Right cardiac atrium (tissue), 5 donors: ENCODE measurements around the gene TLX2. TPM values are rescaled to one million over a fixed set of nuclear protein-coding genes. Genes with fewer than 3 reads are reported as not detected.
A peak's percentile ranks its signal among the peaks of the same experiment; 100 is the strongest.
"Not testable (repeated sequence)": the region's sequence is repeated elsewhere in the genome, so short reads cannot be mapped to it uniquely, and the experiment has no call there.

Source experiments
- ATAC-seq, 2 donors: fragments of 200-7000 bp; cut with Tn5 transposase; one replicate each; pipeline versions ENCODE4 v1.8.0 to v1.9.1; 2020; ENCODE audit warnings: moderate library complexity in 2 of 2, mild to moderate bottlenecking in 1 of 2
- DNase-seq, 3 donors: peaks; one replicate each; pipeline ENCODE4 v3.0.0-alpha.2; 2020
- H3K27ac ChIP-seq: one replicate; pipeline ENCODE4 v1.5.1; 2013; ENCODE audit warnings: mild to moderate bottlenecking, low read length, control low read depth, moderate library complexity
- H3K27me3 ChIP-seq: one replicate; pipeline ENCODE4 v1.6.1; 2013; ENCODE audit not compliant: control insufficient read depth, insufficient read depth
- H3K4me1 ChIP-seq: one replicate; pipeline ENCODE4 v1.6.1; 2013; ENCODE audit warnings: low read length; ENCODE audit not compliant: control insufficient read depth, insufficient read depth
- H3K4me3 ChIP-seq: one replicate; pipeline ENCODE4 v1.5.1; 2013; ENCODE audit warnings: low read length, control low read depth
- H3K9me3 ChIP-seq: one replicate; pipeline ENCODE4 v1.6.1; 2013; ENCODE audit warnings: low read length; ENCODE audit not compliant: control insufficient read depth
- WGBS: extraction: QIAGEN DNeasy Blood & Tissue Kit; methylation state at CpG from one replicate; pipeline ENCODE4 v1.1.7; 2013; 5-methylcytosine and 5-hydroxymethylcytosine counted together
- intact Hi-C, 4 donors: fragments of 100-400 bp; cut with DNase I; formaldehyde crosslinking; loops; one replicate each; pipeline versions ENCODE4 v1.11.0 to v1.14.0; 2022 to 2023
- polyA plus RNA-seq: library from polyadenylated mRNA; stranded (reverse); fragments of 200-250 nt; gene quantifications from one replicate; pipeline ENCODE4 v1.2.3, GENCODE V29; 2013
- total RNA-seq, 4 donors: library from RNA; stranded (reverse); fragmentation: NEBNext Ultra II Directional; extraction: Animal tissue kit (Norgen Biotek cat#: 25700); gene quantifications; one replicate each; pipeline ENCODE4 v1.2.1, GENCODE V29; 2021
- donor health status: healthy with polysubstance abuse.
- donor health status: DM: no; HTN: yes; CAD: no.
- donor health status: DM: no; HTN: no; CAD: no.
- donor health status: DM: no; HTN: yes; CAD: no; lungs with severe emphysema.
- donor health status: DM: yes; HTN: yes; CAD: no.

Gene TLX2
- total and polyA plus RNA-seq, 5 donors: 0.05 TPM; not detected in 4

DNA sequence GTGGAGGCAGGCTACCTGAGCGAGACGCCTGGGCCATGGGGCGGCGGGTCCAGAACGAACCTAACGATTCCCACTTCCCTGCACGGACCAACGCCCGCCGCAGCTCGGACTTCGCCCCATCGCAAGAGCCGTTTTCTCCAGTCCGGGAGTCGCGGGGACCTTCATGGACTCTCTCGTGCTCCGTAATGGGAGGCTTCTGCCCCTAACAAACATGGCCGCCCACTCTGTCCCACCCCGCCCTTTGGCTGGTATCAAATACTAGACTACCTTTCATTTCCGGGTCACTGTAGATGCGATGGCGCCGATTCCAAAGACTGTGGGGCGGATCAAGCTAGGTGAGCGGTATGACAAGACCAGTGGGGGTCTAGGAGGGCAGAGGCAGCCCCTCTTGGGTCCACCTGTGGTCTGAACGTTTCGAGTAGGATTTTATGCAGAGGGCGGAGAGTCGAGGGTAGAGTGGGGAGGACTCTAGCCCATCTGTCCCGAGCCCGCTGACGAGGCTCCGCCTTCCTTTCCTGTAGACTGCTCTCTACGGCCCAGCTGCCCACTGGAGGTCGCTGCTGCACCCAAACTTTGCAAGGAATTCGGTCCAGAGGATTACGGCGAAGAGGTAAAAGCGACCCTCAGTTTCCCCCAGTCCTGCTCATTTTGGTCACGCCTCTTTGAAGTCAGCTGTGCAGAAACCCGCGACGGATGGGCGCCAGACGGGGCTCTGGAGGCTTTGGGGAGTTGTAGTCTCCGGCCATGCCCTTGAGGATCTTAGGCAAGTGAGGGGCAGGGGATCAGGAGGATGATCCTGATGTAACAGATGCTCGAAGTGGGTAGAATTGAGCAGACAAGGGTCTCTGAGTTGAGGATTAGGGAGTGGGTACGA lies 31.2 kb upstream of the TLX2 start, which contains the start of the genes CCDC142 and TTC31:
Gene CCDC142 (minus strand): TSS at position 198 of the 874 bp plus-strand sequence. CDS start 161 bp downstream, at position 37.
Gene TTC31 (plus strand): TSS at position 281 of the 874 bp plus-strand sequence. CDS start 15 bp downstream, at position 296.
- H3K27me3 ChIP-seq: no peaks in the 10 kb centered on the region
- WGBS: under 1% methylated on average over 50 of the region's 50 CpGs
- no peaks in the 10 kb centered on the region for H3K9me3 ChIP-seq
- ATAC-seq: peak; percentile 98 to 99
- DNase-seq: peak; percentile 96 to 99 (median 97)
- peaks cover 7% of the 10 kb centered on the region for H3K4me1 ChIP-seq
- intact Hi-C loops: loop anchor here in 3 of 4 donors (2.0 to 5.0 kb wide), 4 partner anchors 46 to 106 kb away; partner anchors contain the start of genes AUP1 (in 1 of the 3) and HTRA2 (in 1 of the 3)
- H3K4me3 ChIP-seq: peak within 1 kb of the TSS; percentile 61
- H3K27ac ChIP-seq: peak within 1 kb of the TSS; percentile 89

- peak overlapping the region; percentile 61 for H3K4me3 ChIP-seq
- H3K27ac ChIP-seq: peak overlapping the region; percentile 89
- not testable (repeated sequence) for H3K9me3 ChIP-seq, H3K27me3 ChIP-seq, ATAC-seq, H3K4me1 ChIP-seq
- intact Hi-C loops: loop anchor here in 3 of 4 donors (2.0 to 5.0 kb wide), 4 partner anchors 45 to 105 kb away; partner anchors contain the start of genes AUP1 (in 1 of the 3) and HTRA2 (in 1 of the 3)
- DNase-seq: peak in 1 of 3 donors; percentile 33
- 81% methylated on average over 19 of the region's 19 CpGs for WGBS
Observed at GRCh38 chr2:74483675-74484164, 30.5 kb upstream of the TLX2 start.

GRCh38 chr2:74486141-74486540 lies 28.1 kb upstream of the TLX2 start:
- ATAC-seq (no peak), DNase-seq (no peak)
- intact Hi-C loops: no loop called here
- H3K27ac ChIP-seq: no peak overlapping the region
- 97% methylated on average over 2 of the region's 2 CpGs for WGBS
- no peaks in the 10 kb centered on the region for H3K9me3 ChIP-seq
- H3K27me3 ChIP-seq: no peaks in the 10 kb centered on the region
- peaks cover 3% of the 10 kb centered on the region for H3K4me1 ChIP-seq
- H3K4me3 ChIP-seq: no peak overlapping the region

DNA sequence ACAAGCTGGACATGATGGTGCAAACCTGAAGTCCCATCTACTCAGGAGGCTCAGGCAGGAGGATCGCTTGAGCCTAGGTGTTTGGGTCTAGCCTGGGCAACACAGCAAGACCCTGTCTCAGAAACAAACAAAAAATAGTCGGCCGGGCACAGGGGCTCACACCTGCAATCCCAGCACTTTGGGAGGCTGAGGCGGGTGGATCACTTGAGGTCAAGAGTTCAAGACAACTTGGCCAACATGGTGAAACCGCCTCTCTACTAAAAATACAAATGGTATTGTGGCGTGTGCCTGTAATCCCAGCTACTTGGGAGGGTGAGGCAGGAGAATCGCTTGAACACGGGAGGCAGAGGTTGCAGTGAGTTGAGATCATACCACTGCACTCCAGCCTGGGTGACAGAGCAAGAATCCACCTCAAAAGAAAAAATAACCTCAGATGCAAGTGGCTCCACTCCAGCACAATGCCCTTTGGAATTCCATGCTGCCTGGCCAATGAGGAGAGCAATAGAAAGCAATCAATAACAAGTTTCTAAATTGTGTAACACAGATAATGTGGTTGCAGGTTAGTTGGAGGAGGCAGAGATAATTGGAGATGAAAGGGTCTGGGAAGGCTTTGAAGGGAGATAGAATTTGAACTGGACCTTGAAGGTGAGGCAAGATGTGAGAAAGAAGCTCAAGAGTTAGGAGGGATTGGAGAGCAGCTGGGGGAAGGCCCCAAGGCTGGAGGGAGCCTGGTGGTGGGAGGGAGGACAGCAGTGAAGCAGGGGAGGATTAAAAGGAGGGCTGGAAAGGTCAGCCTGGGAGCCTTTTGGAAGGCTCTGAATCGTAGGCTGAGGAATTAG lies 25.4 kb upstream of the TLX2 start:
- intact Hi-C loops: no loop called here
- peak in 1 of 3 donors; percentile 5 for DNase-seq
- H3K9me3 ChIP-seq: no peaks in the 10 kb centered on the region
- no peak overlapping the region for H3K4me3 ChIP-seq
- 90% methylated on average over 9 of the region's 9 CpGs for WGBS
- no peaks in the 10 kb centered on the region for H3K4me1 ChIP-seq
- H3K27ac ChIP-seq: no peak overlapping the region
- H3K27me3 ChIP-seq: no peaks in the 10 kb centered on the region
- no peak for ATAC-seq

DNA sequence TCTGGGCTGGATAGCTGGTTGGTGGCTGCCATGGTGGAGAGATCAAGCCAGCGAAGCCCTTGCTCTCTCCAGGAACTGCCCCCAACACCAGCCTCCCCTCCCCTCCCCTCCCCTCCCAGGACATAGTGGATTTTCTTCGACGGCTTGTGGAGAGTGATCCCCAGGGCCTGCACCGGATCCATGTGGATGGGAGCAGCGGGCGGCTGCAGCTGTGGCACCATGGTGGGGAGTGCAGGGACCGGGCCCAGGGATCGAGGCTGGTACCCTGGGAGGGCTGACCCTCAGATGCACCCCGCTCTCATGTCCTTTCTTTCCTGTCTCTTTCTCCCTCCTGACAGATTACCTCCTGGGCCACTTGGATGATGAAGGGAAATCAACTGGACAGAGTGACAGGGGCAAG lies 24.3 kb upstream of the TLX2 start:
- no peak for ATAC-seq
- Histone ChIP-seq H3K27ac (no peak overlapping the region), H3K4me1 (no peaks in the 10 kb centered on the region), H3K4me3 (no peak overlapping the region), H3K9me3 (no peaks in the 10 kb centered on the region), H3K27me3 (no peaks in the 10 kb centered on the region)
- intact Hi-C loops: no loop called here
- 91% methylated on average over 9 of the region's 9 CpGs for WGBS
- peak in 2 of 3 donors; percentile 4 to 5 for DNase-seq

GRCh38 chr2:74491648-74492544 lies 22.4 kb upstream of the TLX2 start:
- DNase-seq: peak; percentile 8 to 31 (median 24)
- no peak for ATAC-seq
- intact Hi-C loops: no loop called here

DNA sequence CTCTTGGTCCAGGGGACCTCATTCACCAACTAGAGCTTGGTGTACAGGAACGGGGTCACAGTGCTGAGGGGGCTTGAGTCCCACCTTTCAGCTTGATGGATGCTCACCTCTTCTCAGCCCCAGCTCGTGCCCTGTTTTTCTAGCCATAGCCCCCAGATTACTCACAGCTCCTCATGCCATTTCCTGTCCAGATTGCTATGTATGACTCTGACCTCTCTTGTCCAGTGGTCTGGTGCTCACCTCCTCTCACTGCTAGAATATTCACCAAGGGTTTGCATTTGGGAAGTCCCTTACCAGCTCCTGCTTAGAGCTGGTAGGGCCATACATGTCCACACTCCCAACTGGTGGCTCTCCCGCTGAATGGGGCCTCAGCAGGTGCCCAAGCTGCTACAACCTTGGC lies 20.7 kb upstream of the TLX2 start:
- intact Hi-C loops: no loop called here
- H3K27me3 ChIP-seq: no peaks in the 10 kb centered on the region
- WGBS: 87% methylated on average over 3 of the region's 3 CpGs
- ATAC-seq: no peak
- H3K9me3 ChIP-seq: no peaks in the 10 kb centered on the region
- peaks cover 9% of the 10 kb centered on the region for H3K4me1 ChIP-seq
- H3K4me3 ChIP-seq: no peak overlapping the region
- DNase-seq: peak in 1 of 3 donors; percentile 9
- H3K27ac ChIP-seq: no peak overlapping the region

More at GRCh38 chr2:74491648-74492544, 22.4 kb upstream of the TLX2 start:
- Histone ChIP-seq H3K9me3 (no peaks in the 10 kb centered on the region), H3K27me3 (no peaks in the 10 kb centered on the region), H3K4me1 (no peaks in the 10 kb centered on the region), H3K4me3 (no peak overlapping the region), H3K27ac (no peak overlapping the region)
- 94% methylated on average over 12 of the region's 12 CpGs for WGBS

DNA sequence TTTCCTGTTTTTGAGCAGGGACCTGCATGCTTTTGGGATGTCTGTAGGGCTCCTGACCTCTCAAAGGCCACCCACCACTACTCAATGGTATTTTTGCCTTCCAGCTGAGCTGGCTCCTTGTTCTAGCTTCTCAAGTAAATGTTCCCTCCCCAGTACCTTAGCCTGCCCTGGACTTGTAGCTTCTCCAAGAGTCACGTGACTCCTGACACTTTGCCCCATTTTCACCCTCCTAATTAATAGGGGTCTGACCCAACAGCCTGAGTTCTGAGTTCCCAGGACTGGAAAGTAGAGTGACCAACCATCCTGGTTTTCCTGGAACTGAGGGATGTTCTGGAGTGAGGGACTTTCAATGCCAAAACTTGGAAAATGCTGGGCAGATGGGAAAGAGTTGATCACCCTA lies 18.8 kb upstream of the TLX2 start:
- no peak for ATAC-seq
- WGBS: 91% methylated on average over 1 of the region's 1 CpG
- no peaks in the 10 kb centered on the region for H3K27me3 ChIP-seq
- no peak overlapping the region for H3K4me3 ChIP-seq
- peak in 1 of 3 donors; percentile 2 for DNase-seq
- intact Hi-C loops: no loop called here
- no peak overlapping the region for H3K27ac ChIP-seq
- H3K4me1 ChIP-seq: peaks cover 10% of the 10 kb centered on the region
- H3K9me3 ChIP-seq: no peaks in the 10 kb centered on the region

- Histone ChIP-seq H3K9me3 (no peaks in the 10 kb centered on the region), H3K27me3 (no peaks in the 10 kb centered on the region), H3K27ac (no peak overlapping the region), H3K4me3 (no peak overlapping the region), H3K4me1 (peaks cover 10% of the 10 kb centered on the region)
- DNase-seq (no peak), ATAC-seq (no peak)
- intact Hi-C loops: no loop called here
- WGBS: 34% methylated on average over 19 of the region's 19 CpGs
Observed at GRCh38 chr2:74496997-74497776, 17.1 kb upstream of the TLX2 start.
